Fibroblast of peridontal ligament (primary cell): Measurements from ENCODE around the gene CDKN2AIP.

ENCODE experiments used
- DNase-seq: peaks from one replicate; pipeline ENCODE4 v3.0.0-alpha.2; 2010; ENCODE audit errors: extremely low read depth

Gene CDKN2AIP

GRCh38 chr4:183444214-183445096 lies at the start of gene CDKN2AIP:
Gene CDKN2AIP, plus strand, starts transcription at chr4:183444636. Its CDS starts 162 bp downstream, at chr4:183444798.
- peak; percentile 88 for DNase-seq

- no peak for DNase-seq
Measured at GRCh38 chr4:183395395-183395794, 49.0 kb upstream of the CDKN2AIP start.

GRCh38 chr4:183396227-183396637 lies 48.2 kb upstream of the CDKN2AIP start:
- DNase-seq = no peak

- no peak for DNase-seq
Measured at GRCh38 chr4:183397741-183398297, 46.6 kb upstream of the CDKN2AIP start.

- DNase-seq = peak; percentile 65
Measured at GRCh38 chr4:183398298-183399125, 45.9 kb upstream of the CDKN2AIP start.

GRCh38 chr4:183399126-183399522 lies 45.3 kb upstream of the CDKN2AIP start:
- DNase-seq = no peak

- DNase-seq = no peak
Measured at GRCh38 chr4:183399616-183400015, 44.8 kb upstream of the CDKN2AIP start.

GRCh38 chr4:183400035-183400434 lies 44.4 kb upstream of the CDKN2AIP start:
- no peak for DNase-seq

GRCh38 chr4:183401473-183401872 lies 43.0 kb upstream of the CDKN2AIP start:
- no peak for DNase-seq

GRCh38 chr4:183402771-183403170 lies 41.7 kb upstream of the CDKN2AIP start:
- DNase-seq = no peak

GRCh38 chr4:183403486-183403885 lies 41.0 kb upstream of the CDKN2AIP start:
- no peak for DNase-seq

GRCh38 chr4:183403961-183404360 lies 40.5 kb upstream of the CDKN2AIP start:
- no peak for DNase-seq

GRCh38 chr4:183405303-183405702 lies 39.1 kb upstream of the CDKN2AIP start:
- DNase-seq = no peak

- peak; percentile 72 for DNase-seq
Measured at GRCh38 chr4:183407128-183407585, 37.3 kb upstream of the CDKN2AIP start.

GRCh38 chr4:183407635-183408464 lies 36.6 kb upstream of the CDKN2AIP start:
- no peak for DNase-seq

- DNase-seq = no peak
Measured at GRCh38 chr4:183408796-183409195, 35.6 kb upstream of the CDKN2AIP start.

- DNase-seq = no peak
Measured at GRCh38 chr4:183409483-183409882, 35.0 kb upstream of the CDKN2AIP start.

GRCh38 chr4:183409934-183410333 lies 34.5 kb upstream of the CDKN2AIP start:
- DNase-seq = no peak

- DNase-seq = no peak
Measured at GRCh38 chr4:183411291-183411861, 33.1 kb upstream of the CDKN2AIP start.

GRCh38 chr4:183412821-183413220 lies 31.6 kb upstream of the CDKN2AIP start:
- no peak for DNase-seq
